NCI-H1417 treated with DMSO at 0.1 percent for 48 hours (cell line): ENCODE results near the gene FBXW11.
"Not testable (repeated sequence)": the region's sequence is repeated elsewhere in the genome, so short reads cannot be mapped to it uniquely, and the experiment has no call there.

Experiments used
- DNase-seq: peaks from one replicate; lab custom pipeline; 2025; lab: John Stamatoyannopoulos, UW

Gene FBXW11

GRCh38 chr5:171953860-171954701 is 52.4 kb downstream of the FBXW11 start:
- DNase-seq: no peak

- DNase-seq: no peak
These were observed 54.4 kb downstream of the FBXW11 start for GRCh38 chr5:171952021-171952420.

GRCh38 chr5:171951218-171951617 is 55.2 kb downstream of the FBXW11 start:
- DNase-seq: no peak

- no peak for DNase-seq
These were observed 60.2 kb downstream of the FBXW11 start for GRCh38 chr5:171946000-171946781.

- DNase-seq: no peak
These were observed 61.0 kb downstream of the FBXW11 start for GRCh38 chr5:171945476-171945875.

- no peak for DNase-seq
These were observed 61.4 kb downstream of the FBXW11 start for GRCh38 chr5:171945066-171945465.

DNA sequence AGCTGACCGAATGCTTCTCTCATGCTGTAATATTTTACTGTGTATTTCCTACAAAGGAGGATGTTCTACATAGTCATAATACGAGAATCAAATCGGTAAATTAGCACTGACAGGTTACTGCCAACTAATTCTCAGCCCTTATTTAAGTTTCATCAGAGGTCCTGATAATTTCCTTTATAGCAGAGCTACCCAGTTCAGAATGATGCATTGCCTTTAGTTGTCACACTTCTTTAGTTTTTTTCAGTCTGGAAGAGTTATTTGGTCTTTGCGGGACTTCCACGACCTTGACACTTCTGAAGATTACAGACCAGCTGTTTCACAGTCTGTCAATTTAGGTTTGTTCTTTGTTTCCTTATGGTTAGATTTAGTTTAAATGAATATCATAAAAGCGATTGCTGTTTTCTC is 64.3 kb downstream of the FBXW11 start:
- DNase-seq: not testable (repeated sequence)

DNA sequence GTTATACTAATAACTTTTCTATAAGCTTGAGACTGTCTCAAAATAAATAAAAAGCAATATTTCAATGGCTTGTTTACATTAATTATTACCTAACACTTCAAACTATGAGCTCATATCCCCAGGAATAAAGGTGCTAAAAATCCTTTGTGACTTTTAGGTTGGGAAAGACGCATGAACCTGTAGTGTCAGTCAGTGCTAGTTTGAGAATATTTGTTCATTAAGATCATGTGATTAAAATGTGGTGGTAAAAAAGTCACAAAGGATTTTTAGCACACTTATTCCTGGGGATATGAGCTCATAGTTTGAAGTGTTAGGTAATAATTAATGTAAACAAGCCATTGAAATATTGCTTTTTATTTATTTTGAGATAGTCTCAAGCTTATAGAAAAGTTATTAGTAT is 64.8 kb downstream of the FBXW11 start:
- not testable (repeated sequence) for DNase-seq

DNA sequence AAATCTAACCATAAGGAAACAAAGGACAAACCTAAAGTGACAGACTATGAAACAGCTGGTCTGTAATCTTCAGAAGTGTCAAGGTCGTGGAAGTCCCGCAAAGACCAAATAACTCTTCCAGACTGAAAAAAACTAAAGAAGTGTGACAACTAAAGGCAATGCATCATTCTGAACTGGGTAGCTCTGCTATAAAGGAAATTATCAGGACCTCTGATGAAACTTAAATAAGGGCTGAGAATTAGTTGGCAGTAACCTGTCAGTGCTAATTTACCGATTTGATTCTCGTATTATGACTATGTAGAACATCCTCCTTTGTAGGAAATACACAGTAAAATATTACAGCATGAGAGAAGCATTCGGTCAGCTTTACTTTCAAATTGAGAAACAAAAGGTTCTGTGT is 65.2 kb downstream of the FBXW11 start:
- DNase-seq: not testable (repeated sequence)

GRCh38 chr5:171939951-171940350 is 66.5 kb downstream of the FBXW11 start:
- DNase-seq: no peak

GRCh38 chr5:171938358-171938757 is 68.1 kb downstream of the FBXW11 start:
- no peak for DNase-seq

DNA sequence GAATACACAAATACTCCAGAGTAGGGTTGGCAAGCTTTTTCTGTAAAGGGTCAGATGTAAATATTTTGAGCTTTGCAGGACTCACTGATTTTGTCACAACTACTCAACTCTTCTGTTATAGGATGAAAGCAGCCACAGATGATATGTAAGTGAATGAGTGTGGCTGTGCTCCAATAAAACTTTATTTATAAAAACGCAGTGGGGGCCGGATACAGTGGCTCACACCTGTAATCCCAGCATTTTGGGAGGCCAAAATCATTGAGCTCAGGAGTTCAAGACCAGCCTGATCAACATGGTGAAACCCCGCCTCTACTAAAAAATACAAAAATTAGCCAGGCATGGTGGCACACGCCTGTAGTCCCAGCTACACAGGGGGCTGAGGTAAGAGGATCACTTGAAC is 69.1 kb downstream of the FBXW11 start:
- no peak for DNase-seq

DNA sequence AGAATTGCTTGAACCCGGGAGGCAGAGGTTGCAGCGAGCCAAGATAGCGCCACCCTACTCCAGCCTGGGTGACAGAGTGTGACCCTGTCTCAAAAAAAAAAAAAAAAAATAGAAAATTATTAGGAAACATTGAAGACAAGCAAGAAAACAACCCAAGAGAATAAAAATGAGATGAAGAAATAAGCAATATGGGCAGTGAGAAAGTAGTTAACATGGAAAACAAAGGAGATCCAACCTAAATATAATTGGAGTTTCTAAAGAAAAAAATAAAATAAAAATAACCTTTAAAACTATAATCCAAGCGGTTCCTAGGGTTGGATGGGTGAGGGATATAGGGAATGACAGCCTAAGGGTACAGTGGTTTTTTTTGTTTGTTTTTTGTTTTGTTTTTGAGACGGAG is 71.9 kb downstream of the FBXW11 start:
- no peak for DNase-seq

GRCh38 chr5:171931163-171931562 is 75.3 kb downstream of the FBXW11 start:
- no peak for DNase-seq

DNA sequence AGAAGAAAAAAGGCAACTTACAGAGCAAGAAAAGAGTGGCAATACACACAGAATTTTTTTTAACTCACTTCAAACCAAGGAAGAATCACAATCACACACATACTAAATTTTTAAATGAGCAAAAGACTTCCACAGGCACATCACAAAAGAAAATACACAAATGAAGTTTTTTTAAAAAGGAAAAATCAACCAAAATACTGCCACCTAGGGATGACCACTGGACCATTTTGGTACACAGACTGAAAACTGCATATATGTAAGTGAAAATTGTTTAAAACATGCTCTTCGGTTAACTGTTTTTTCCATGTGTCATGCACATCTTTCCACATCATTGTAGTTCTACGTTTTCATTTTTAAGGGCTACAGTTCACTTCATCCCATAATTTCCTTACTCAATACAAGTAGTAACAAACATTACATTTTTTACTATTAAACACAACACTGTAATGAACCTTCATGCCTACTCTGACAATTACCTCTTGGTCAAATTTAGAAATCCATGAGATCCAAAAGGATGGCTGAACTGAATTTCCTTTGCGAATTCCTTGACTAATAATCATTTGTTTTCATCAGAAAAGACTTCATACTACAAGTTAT is 79.0 kb downstream of the FBXW11 start:
- DNase-seq: no peak

GRCh38 chr5:171926311-171926710 is 80.1 kb downstream of the FBXW11 start:
- no peak for DNase-seq

GRCh38 chr5:171924493-171925122 is 81.8 kb downstream of the FBXW11 start:
- DNase-seq: no peak

DNA sequence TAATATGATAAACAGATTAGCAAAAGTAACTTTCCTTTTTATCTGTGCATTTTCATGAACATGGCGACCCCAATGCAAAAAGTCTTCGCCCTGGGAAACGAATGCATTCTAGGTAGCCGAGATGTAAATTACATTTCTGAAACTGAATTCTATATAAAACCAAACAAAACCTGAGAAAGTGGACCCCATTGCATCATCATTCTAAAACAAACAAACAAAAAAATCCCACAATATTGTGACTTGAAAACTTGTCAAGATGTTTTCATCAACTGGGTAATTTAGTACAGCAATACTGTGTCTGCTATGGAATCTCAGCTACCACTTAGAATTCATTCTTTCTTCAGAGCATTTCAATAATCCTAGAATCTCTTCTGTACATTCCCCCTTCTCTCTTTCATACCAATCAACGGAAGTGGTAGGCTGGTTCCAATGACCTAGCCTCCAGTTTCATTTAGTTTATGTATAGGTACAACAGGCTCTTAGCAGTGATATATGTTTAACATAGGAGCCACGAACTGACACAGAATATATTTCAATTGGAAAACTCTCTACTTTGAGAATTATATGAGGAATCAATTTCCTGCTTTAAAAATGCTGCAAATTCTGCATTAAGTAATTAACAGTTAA is 85.6 kb downstream of the FBXW11 start:
- DNase-seq: no peak

DNA sequence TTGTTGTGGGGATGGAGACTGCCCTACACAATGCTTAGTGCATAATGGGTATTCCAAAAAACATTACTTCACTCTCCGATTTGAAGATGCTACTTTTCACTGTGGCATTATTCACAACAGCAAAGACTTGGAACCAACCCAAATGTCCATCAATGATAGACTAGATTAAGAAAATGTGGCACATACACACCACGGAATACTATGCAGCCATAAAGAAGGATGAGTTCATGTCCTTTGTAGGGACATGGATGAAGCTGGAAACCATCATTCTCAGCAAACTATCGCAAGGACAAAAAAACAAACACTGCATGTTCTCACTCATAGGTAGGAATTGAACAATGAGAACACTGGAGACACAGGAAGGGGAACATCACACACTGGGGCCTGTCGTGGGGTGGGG is 90.7 kb downstream of the FBXW11 start:
- not testable (repeated sequence) for DNase-seq

GRCh38 chr5:171914726-171915338 is 91.6 kb downstream of the FBXW11 start:
- DNase-seq: no peak

- no peak for DNase-seq
These were observed 92.5 kb downstream of the FBXW11 start for GRCh38 chr5:171913987-171914273.

GRCh38 chr5:171911152-171911551 is 95.3 kb downstream of the FBXW11 start:
- DNase-seq: no peak
